ENCODE measurements around the gene OCLN.
"Not testable (repeated sequence)": the region's sequence is repeated elsewhere in the genome, so short reads cannot be mapped to it uniquely, and the experiment has no call there.

The OCLN gene

GRCh38 chr5:69491027-69491426 is 1.6 kb upstream of the OCLN start:
- DNase-seq (ENCODE audit: low read depth), result no peak

DNA sequence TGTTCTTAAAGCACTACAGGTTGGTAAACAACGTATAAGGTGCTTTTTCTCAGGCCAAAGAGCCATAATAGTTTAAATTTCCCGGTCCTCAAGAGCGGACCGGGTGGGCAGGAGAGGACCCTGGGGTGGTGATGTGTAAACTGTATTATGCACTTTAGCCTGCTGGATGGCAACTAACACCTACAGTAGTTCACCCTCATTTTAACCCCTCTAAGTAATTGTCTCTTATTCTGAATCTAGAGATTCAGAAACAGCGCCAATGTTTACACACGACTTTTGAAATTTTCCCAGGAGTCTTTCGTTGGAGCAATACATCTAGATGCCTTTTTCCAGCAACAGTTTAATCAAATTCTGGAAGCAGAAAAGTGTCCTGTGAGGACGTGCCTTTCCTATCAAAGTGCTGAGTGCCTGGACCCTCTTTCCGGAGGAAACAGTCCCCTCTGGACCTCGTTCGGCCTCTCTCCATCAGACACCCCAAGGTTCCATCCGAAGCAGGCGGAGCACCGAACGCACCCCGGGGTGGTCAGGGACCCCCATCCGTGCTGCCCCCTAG is 676 bp upstream of the OCLN start:
- DNase-seq (ENCODE audit: low read depth), result no peak

DNA sequence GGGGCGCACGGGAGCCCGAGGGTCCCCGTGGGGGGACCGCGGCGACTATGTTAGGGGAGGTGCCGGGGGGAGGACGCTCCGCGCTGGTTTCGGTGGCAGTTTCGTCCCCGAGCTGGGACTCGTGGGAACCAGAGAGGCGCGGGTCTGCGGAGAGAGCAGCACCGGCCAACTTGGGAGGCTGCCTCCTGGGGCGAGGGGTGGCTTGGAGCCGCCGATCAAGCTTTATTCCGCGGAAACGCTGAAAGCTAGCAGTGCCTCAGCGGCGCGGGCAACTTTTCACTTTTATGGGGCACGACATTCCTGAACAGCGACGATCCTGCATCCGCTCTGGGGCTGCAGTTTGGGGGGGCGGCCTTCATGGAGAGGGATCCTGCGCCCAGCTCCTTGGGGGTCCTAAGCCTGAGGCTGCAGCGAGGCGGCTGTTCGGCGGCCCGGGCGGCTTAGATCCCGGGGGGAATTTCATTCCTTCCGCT is 369 bp downstream of the OCLN start:
- no peak for DNase-seq (ENCODE audit: low read depth)

DNA sequence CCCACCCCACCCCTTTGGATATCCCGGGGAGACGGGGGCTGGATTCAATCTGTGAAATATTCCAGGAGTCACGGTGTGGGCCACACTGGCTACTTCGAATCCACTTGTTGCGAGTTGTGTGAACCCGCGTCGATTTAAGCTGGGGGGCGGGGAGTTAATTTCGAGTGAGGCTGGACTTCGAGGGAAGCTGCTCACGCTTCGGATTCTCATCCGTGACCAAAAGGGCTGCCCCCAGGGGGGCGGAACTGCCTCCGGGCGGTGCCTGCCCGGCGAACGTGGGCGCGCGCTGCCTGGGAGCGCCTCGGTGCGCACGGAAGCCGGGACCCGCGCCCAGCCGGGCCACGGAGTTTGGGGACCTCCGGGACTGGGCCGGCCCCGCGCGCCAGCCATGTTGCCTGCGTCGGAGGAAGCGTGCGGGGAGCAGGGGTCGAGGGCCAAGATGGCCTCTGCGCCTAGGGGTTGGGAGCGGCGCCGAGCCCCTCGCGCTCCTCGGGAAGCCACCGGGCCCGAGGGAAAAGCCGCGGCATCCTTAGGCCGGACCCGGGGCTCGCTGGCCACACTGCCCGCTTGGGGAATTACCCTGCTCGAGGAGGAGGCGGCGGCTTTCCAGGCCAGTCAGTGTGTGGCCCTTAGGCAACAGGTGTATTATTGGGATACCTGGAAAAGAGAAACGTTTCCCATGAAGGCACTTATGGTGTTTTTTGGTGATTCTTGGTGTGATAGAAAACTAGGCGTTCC is 975 bp downstream of the OCLN start:
- no peak for DNase-seq (ENCODE audit: low read depth)

DNA sequence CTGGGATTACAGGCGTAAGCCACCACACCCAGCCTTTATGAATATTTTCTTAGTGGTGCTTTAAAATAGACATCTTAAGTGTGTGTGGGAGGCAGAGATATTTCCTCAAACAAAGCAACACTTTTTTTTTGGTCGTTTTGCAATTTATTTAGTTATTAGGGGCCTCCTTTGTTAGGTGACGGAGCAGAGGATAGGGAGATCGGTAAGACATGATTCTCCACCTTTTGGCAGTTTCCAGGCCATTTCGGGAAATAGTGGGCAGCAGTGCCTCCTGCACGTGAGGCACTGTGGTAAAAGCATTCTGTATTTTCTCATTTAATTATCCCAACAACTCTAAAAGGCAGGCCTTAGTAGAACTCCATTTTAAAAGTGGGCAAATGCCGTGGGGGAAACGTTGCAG is 1.9 kb downstream of the OCLN start:
- no peak for DNase-seq (ENCODE audit: low read depth)

DNA sequence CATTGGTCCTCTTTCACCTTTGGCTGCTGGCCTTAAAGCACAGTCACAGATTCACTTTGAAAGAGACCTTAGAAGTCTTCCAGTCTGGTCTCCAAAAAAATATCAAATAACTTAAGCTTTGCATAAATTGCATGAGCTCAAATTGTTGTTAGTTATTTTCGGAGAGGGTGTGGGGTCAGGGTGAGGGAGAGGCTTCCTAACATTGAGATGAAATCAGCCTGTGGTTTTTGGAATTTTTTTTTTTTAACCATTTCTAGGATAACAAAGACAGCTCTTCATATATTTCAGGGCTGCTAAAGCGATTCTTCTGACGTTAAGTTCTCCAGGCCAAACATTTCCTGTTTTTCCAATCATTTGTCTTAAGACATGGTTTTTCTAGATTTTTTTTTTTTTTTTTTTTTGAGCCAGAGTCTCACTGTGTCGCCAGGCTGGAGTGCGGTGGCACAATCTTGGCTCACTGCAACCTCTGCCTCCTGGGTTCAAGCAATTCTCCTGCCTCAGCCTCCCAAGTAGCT is 4.5 kb downstream of the OCLN start:
- no peak for DNase-seq (ENCODE audit: low read depth)

GRCh38 chr5:69498384-69498783 is 5.8 kb downstream of the OCLN start:
- DNase-seq (ENCODE audit: low read depth), result no peak

GRCh38 chr5:69502367-69502766 is 9.8 kb downstream of the OCLN start:
- DNase-seq (ENCODE audit: low read depth), result no peak

GRCh38 chr5:69502767-69503488 is 10.3 kb downstream of the OCLN start:
- no peak for DNase-seq (ENCODE audit: low read depth)

GRCh38 chr5:69504036-69504435 is 11.4 kb downstream of the OCLN start:
- no peak for DNase-seq (ENCODE audit: low read depth)

DNA sequence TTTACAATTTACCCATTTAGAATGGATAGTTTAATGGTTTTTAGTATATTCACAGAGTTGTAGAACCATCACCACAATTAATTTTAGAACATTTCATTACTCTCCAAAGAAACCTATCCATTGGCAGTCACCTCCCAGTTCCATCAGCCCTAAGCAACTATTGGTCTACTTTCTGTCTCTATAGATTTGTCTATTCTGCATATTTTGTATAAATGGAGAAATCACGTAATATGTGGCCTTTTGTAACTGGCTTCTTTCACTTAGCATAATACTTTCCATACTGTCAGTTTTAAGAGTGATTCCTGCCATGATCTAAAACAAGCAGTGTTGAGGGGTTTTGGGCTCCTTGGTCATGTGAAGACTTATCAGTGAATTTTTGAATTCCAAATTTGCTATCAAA is 12.7 kb downstream of the OCLN start:
- DNase-seq (ENCODE audit: low read depth), result no peak

DNA sequence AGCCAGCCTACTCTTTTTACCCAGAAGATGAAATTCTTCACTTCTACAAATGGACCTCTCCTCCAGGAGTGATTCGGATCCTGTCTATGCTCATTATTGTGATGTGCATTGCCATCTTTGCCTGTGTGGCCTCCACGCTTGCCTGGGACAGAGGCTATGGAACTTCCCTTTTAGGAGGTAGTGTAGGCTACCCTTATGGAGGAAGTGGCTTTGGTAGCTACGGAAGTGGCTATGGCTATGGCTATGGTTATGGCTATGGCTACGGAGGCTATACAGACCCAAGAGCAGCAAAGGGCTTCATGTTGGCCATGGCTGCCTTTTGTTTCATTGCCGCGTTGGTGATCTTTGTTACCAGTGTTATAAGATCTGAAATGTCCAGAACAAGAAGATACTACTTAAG is 16.6 kb downstream of the OCLN start:
- DNase-seq (ENCODE audit: low read depth), result no peak

GRCh38 chr5:69510694-69511093 is 18.1 kb downstream of the OCLN start:
- DNase-seq (ENCODE audit: low read depth), result no peak

DNA sequence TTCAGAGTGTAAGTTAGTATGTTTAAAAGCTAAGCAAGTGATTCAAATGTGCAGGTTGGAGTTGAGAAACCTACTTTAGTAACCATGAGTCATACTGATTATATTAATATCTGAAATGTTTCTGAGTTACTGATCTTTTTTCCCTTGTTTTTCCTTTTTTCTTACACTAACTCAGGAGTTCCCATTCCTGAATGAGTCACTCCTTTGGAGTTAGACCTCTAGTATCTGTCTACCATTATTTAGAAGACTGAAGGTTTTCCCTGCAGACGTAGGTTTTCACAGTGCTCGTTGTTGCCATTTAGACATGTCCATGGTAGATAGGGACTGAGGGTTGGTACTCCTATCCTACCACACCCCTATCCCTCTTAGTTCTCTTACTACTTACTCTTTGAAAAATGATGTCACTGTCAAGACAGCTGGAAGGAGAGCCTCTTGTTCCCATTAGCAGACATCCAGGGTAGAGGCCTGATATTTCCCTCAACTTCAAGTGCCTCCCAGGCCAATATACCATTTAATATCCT is 20.2 kb downstream of the OCLN start:
- no peak for DNase-seq (ENCODE audit: low read depth)

- DNase-seq (ENCODE audit: low read depth), result not testable (repeated sequence)
Observed at GRCh38 chr5:69515570-69515969, 23.0 kb downstream of the OCLN start.

- DNase-seq (ENCODE audit: low read depth), result no peak
Observed at GRCh38 chr5:69516769-69517168, 24.2 kb downstream of the OCLN start.

DNA sequence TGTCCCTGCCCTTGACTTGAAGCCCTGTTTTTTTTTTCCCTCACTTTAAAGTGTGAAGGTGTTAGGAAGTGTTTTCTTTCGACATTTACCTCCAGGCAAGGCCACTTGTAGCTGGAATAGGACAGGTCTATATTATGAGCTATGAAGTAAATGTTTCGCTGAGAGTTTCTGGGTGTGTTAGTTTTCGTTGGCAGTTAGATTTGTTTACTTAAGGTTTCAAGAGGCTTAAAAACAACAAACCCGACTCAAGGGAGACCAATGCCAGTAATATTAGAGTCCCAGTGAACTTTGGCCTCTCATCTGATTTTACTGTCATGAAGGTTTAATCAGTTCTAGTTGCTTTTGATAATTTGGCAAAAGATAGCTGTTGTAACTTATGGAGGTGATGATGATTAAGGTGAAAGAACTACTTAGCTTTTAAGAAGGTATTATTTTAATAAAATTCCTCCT is 25.2 kb downstream of the OCLN start:
- no peak for DNase-seq (ENCODE audit: low read depth)

DNA sequence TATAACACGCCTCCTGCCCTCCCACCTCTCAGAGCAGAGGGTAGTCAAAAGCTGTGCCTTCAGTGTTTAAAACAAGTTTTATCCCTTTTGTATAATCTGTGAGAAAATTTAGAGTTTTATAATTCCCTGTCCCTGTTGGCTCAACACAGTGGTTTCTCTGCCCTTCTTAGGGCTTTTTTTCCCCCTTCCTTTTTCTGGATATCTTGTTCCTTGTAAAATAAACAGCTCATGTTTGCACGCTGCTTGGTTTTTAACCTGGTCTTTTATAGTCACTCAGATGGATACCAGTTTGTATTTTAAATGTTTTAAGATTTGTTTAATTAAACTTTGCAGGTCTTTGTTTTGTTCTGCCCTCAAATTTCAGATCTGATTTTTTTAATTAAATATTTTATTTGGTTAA is 26.7 kb downstream of the OCLN start:
- no peak for DNase-seq (ENCODE audit: low read depth)

DNA sequence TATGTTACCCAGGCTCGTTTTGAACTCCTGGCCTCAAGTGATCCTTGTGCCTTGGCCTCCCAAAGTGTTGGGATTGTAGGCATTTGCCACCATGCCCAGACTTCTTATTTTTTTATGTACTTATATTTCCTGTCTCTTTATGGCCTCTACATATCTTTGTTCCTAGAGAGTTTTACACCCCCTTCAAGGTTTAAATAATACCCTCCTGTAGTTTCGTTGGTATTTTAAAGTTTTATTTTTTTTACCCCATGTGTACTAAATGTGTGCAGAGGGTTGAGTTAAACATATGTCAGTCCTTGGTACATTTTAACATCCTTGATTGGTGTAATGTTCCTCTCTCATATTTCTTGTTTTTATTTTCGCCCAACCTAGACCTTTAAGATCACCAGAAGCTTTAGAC is 29.4 kb downstream of the OCLN start:
- DNase-seq (ENCODE audit: low read depth), result no peak

GRCh38 chr5:69525490-69525889 is 32.9 kb downstream of the OCLN start:
- no peak for DNase-seq (ENCODE audit: low read depth)

DNA sequence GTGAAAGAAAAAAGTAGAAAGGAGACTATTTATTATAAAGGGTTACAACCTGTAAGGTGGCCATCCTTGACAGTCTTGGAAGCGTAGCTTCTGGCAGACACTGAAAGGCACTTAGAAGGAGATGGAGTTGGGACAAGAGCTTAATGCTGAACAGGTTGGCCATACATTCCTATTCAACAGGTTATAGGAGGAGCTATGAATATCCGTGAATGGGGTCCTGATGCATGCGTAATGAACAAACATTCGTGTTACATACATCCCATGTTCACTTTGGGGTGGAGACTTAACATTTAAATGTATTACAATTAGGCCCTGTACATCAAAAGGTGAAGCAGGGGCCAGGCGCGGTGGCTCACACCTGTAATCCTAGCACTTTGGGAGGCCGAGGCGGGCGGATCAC is 34.1 kb downstream of the OCLN start:
- no peak for DNase-seq (ENCODE audit: low read depth)

GRCh38 chr5:69527128-69527770 is 34.7 kb downstream of the OCLN start:
- no peak for DNase-seq (ENCODE audit: low read depth)

Measured in stimulated activated CD8-positive, alpha-beta memory T cell treated with anti-CD3 and anti-CD28 coated beads, Interleukin-15, amount 100 ng/mL, for 24 hours (primary cell).